Mesothelial cell of epicardium (in vitro differentiated cells): ENCODE measurements around the gene RTL3. TPM values are rescaled to one million over a fixed set of nuclear protein-coding genes. Genes with fewer than 3 reads are reported as not detected.
"Not testable (repeated sequence)": the region's sequence is repeated elsewhere in the genome, so short reads cannot be mapped to it uniquely, and the experiment has no call there.

Experiments
- DNase-seq, 2 experiments: peaks; one replicate each; pipeline ENCODE4 v3.0.0; 2021; ENCODE audit warnings: low spot score in 2 of 2; ENCODE audit not compliant: unreplicated experiment in 2 of 2
- H3K27ac Mint-ChIP-seq: 2 replicates; pipeline ENCODE4 v1.8.0; 2021; ENCODE audit warnings: mixed read lengths
- H3K27me3 Mint-ChIP-seq: 2 replicates; pipeline ENCODE4 v1.8.0; 2021; ENCODE audit warnings: low read depth, mixed read lengths
- H3K36me3 Mint-ChIP-seq: 2 replicates; pipeline ENCODE4 v1.8.0; 2021; ENCODE audit warnings: mixed read lengths
- H3K4me1 Mint-ChIP-seq: 2 replicates; pipeline ENCODE4 v1.8.0; 2021; ENCODE audit warnings: mixed read lengths
- H3K4me3 Mint-ChIP-seq: 2 replicates; pipeline ENCODE4 v1.8.0; 2021; ENCODE audit warnings: mild to moderate bottlenecking, moderate library complexity, mixed read lengths
- H3K9me3 Mint-ChIP-seq: 2 replicates; pipeline ENCODE4 v1.8.0; 2021; ENCODE audit warnings: mixed read lengths
- CTCF ChIP-seq: fragments of 200-600 bp; sonication (generic); IDR thresholded peaks from one replicate; pipeline ENCODE4 v1.5.0; 2021; ENCODE audit warnings: antibody characterized with exemption; ENCODE audit not compliant: unreplicated experiment
- total RNA-seq: library from RNA; stranded (reverse); gene quantifications from 3 replicates; pipeline ENCODE4 v1.2.1, GENCODE V29; 2021

RTL3 gene
- total RNA-seq, 1 donor from 2014 or later = not detected

DNA sequence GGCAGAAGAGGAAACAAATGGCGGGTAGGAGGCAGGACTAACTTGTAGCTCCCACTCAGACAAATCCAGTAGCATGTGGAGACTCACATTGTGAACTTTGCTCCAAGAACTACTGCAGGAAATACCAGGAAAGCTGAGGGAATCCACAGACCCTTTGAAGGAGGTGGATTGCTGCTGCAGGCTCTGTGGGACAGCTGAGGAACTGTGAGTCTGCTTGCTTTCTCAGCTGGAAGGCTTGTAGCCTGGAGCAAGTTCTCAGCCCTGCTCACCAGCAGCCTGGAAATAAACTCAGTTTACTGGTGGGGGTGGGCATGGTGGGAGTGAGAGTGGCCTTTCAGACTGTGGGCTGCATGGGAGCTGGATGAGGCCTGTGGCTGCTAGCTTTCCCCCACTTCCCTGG lies 16.0 kb downstream of the RTL3 start:
- no peak overlapping the region for H3K27ac Mint-ChIP-seq
- H3K4me1 Mint-ChIP-seq = no peaks in the 10 kb centered on the region
- no peaks in the 10 kb centered on the region for H3K36me3 Mint-ChIP-seq
- no peaks in the 10 kb centered on the region for H3K27me3 Mint-ChIP-seq
- no peak overlapping the region for H3K4me3 Mint-ChIP-seq
- no peak for DNase-seq
- H3K9me3 Mint-ChIP-seq = peaks cover 67% of the 10 kb centered on the region
- TF ChIP-seq CTCF = no peak

- H3K36me3 Mint-ChIP-seq, H3K4me3 Mint-ChIP-seq, H3K27ac Mint-ChIP-seq, DNase-seq, H3K27me3 Mint-ChIP-seq, H3K4me1 Mint-ChIP-seq: not testable (repeated sequence)
- peaks cover 50% of the 10 kb centered on the region for H3K9me3 Mint-ChIP-seq
Measured at GRCh38 chrX:78636096-78636495, 23.0 kb downstream of the RTL3 start.

GRCh38 chrX:78624962-78625909 lies 33.9 kb downstream of the RTL3 start:
- no peak for TF ChIP-seq CTCF
- Mint-ChIP-seq H3K36me3 (no peaks in the 10 kb centered on the region), H3K27ac (no peak overlapping the region), H3K4me1 (no peaks in the 10 kb centered on the region), H3K4me3 (no peak overlapping the region), H3K9me3 (peaks cover 9% of the 10 kb centered on the region), H3K27me3 (no peaks in the 10 kb centered on the region)
- DNase-seq = no peak

GRCh38 chrX:78624426-78624825 lies 34.7 kb downstream of the RTL3 start:
- TF ChIP-seq CTCF = no peak
- Mint-ChIP-seq H3K9me3 (peaks cover 9% of the 10 kb centered on the region), H3K27ac (no peak overlapping the region), H3K4me3 (no peak overlapping the region), H3K4me1 (no peaks in the 10 kb centered on the region), H3K27me3 (no peaks in the 10 kb centered on the region), H3K36me3 (no peaks in the 10 kb centered on the region)
- no peak for DNase-seq

DNA sequence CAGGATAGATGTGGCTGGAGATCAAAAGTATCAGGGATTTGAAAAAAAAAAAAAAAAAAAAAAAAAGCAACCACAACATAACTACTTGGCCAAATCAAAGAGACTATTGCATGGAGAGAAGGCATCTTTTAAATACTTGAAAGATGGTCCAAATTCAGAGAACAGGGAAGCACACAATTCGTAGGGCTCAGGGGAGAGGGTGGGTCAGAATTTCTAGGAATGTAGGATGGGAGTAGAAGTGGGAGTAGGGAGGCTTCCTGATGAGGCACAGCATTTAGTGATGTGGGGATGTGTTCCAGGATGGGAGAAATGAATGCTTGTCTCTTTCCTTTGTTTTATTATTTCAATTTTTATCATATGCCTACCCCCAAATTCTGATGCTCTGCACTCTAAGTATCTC lies 36.3 kb downstream of the RTL3 start:
- H3K4me3 Mint-ChIP-seq = no peak overlapping the region
- no peak overlapping the region for H3K27ac Mint-ChIP-seq
- no peaks in the 10 kb centered on the region for H3K4me1 Mint-ChIP-seq
- H3K9me3 Mint-ChIP-seq = peaks cover 17% of the 10 kb centered on the region
- no peaks in the 10 kb centered on the region for H3K36me3 Mint-ChIP-seq
- DNase-seq = no peak
- no peaks in the 10 kb centered on the region for H3K27me3 Mint-ChIP-seq
- no peak for TF ChIP-seq CTCF

DNA sequence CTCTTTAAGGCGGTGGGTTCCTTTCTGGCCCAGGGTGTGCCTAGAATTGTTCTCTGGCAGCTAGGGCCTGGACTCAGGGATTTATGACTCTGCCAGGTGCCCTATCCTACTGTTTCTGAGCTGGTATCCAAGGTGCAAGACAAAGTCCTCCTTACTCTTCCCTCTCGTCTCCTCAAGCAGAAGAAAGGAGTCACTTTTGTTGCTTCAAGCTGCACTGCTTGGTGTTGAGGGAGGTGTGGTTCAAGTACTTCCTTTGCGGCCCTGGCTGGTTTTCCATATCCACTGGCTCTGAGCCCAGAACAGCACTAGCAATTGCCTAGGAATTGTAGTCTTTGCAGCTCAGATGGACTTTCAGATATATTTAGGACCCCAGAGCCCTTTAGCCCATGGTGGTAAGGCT lies 39.3 kb downstream of the RTL3 start:
- no peak overlapping the region for H3K4me3 Mint-ChIP-seq
- no peaks in the 10 kb centered on the region for H3K4me1 Mint-ChIP-seq
- H3K27me3 Mint-ChIP-seq = no peaks in the 10 kb centered on the region
- no peak for TF ChIP-seq CTCF
- no peak for DNase-seq
- no peaks in the 10 kb centered on the region for H3K36me3 Mint-ChIP-seq
- no peak overlapping the region for H3K27ac Mint-ChIP-seq
- peaks cover 32% of the 10 kb centered on the region for H3K9me3 Mint-ChIP-seq
